ENCODE data around the gene PACS2. TPM values are rescaled to one million over a fixed set of nuclear protein-coding genes. Genes with fewer than 3 reads are reported as not detected.

PACS2 gene
- polyA plus RNA-seq, 1 of the 3 experiments (the other 2 are of a cell fraction) = 42.7 TPM

GRCh38 chr14:105391541-105391940 lies 77.0 kb downstream of the PACS2 start (continued):
- no peak for TF ChIP-seq REST (IDR thresholded peaks at IDR 0.05; ENCODE audit: low read depth, low read length)

- H3K4me3 ChIP-seq (ENCODE audit: low read depth in 2 of 2, low read length in 1 of 2) = no peak overlapping the region
- no peaks in the 10 kb centered on the region for H3K9me3 ChIP-seq
- peaks cover 0 to 19% of the 10 kb centered on the region in 2 experiments for H3K36me3 ChIP-seq (replicated peaks in 1 of 2; ENCODE audit: control insufficient read depth in 1 of 2, insufficient read depth in 2 of 2, low read length in 1 of 2)
- CTCF ChIA-PET = interaction anchor here (0.9 to 3.8 kb wide), 4 partner anchors 21 to 98 kb away, joined by 3 to 21 read pairs (median 6); no protein-coding TSS in a partner anchor
- H3K4me2 ChIP-seq = no peak overlapping the region
- H2AFZ ChIP-seq (ENCODE audit: low read depth) = no peak overlapping the region
- peaks cover 0 to 9% of the 10 kb centered on the region in 2 experiments; a peak in 1 of 4 replicates for H3K4me1 ChIP-seq (ENCODE audit: control insufficient read depth in 1 of 2, insufficient read depth in 2 of 2, low read depth in 1 of 2, low read length in 1 of 2)
- no peak overlapping the region; a peak in 1 of 4 replicates for H3K27ac ChIP-seq (ENCODE audit: low read depth in 2 of 2, low read length in 1 of 2)
- DNase-seq = no peak
- POLR2A ChIA-PET = interaction anchor here (1.2 kb wide), 1 partner anchor 88 kb away, joined by 4 read pairs; no protein-coding TSS in a partner anchor
- no peak for TF ChIP-seq FOSL2 (IDR thresholded peaks at IDR 0.05; ENCODE audit: borderline replicate concordance, low read depth)
- TF ChIP-seq MXI1 (IDR thresholded peaks at IDR 0.05; ENCODE audit: low read depth, low read length) = no peak
- TF ChIP-seq JUND (IDR thresholded peaks at IDR 0.05) = no peak
- no peak for TF ChIP-seq EP300 (IDR thresholded peaks at IDR 0.05; ENCODE audit: borderline replicate concordance in 1 of 2, low read depth in 1 of 2, low read length in 1 of 2)
- TF ChIP-seq MEF2A (IDR thresholded peaks at IDR 0.05; ENCODE audit: borderline replicate concordance, low read depth) = no peak
- no peak for TF ChIP-seq NFIC (IDR thresholded peaks at IDR 0.05; ENCODE audit: borderline replicate concordance)
- no peak for TF ChIP-seq FOXJ3 (CRISPR knock-in tag; IDR thresholded peaks at IDR 0.05)
- no peak for TF ChIP-seq ELF1 (IDR thresholded peaks at IDR 0.05)
- TF ChIP-seq USF2 (IDR thresholded peaks at IDR 0.05; ENCODE audit: borderline replicate concordance, low read depth, low read length) = no peak
- no peak for TF ChIP-seq TCF12 (IDR thresholded peaks at IDR 0.05)
- TF ChIP-seq YY1 (IDR thresholded peaks at IDR 0.05; ENCODE audit: low read depth) = no peak
- TF ChIP-seq TEAD4 (IDR thresholded peaks at IDR 0.05; ENCODE audit: borderline replicate concordance, insufficient read depth) = no peak
- TF ChIP-seq SIN3A (IDR thresholded peaks at IDR 0.05; ENCODE audit: borderline replicate concordance, low read depth, low read length) = no peak
- no peak for TF ChIP-seq RCOR1 (IDR thresholded peaks at IDR 0.05; ENCODE audit: low read length)
- TF ChIP-seq GATA2 (CRISPR knock-in tag; IDR thresholded peaks at IDR 0.05) = no peak
- no peak for TF ChIP-seq FOXM1 (IDR thresholded peaks at IDR 0.05; ENCODE audit: low read depth)
- no peak for TF ChIP-seq CTCF (IDR thresholded peaks at IDR 0.05)
- H3K9ac ChIP-seq = no peak overlapping the region
- H3K27me3 ChIP-seq (ENCODE audit: insufficient read depth) = no peaks in the 10 kb centered on the region
- no peaks in the 10 kb centered on the region for H3F3A ChIP-seq (replicated peaks; ENCODE audit: insufficient read depth)
- no peaks in the 10 kb centered on the region for H4K20me1 ChIP-seq (ENCODE audit: insufficient read depth)
- H3K9me2 ChIP-seq = no peaks in the 10 kb centered on the region
- 94% methylated on average over 29 of the region's 40 CpGs for WGBS (ENCODE audit: low lambda C conversion rate)
- H3K79me2 ChIP-seq (ENCODE audit: insufficient read depth) = no peaks in the 10 kb centered on the region
These were observed 77.9 kb downstream of the PACS2 start for GRCh38 chr14:105392131-105393090.

All from SK-N-SH (cell line).